SK-N-SH treated with all-trans-retinoic acid at 6 μM for 48 hours (cell line): ENCODE results near the gene FTCD.

Source experiments
- ATAC-seq: fragments of 200-7000 bp; cut with Tn5 transposase; 3 replicates; pipeline ENCODE4 v1.9.1; 2020; ENCODE audit warnings: mild to moderate bottlenecking, moderate library complexity
- ARNTL ChIP-seq: fragments of 450-650 bp; formaldehyde crosslinking; IDR thresholded peaks from 2 replicates; pipeline ENCODE4 v1.5.0; 2020; ENCODE audit warnings: low read depth, mild to moderate bottlenecking, moderate library complexity, borderline replicate concordance
- BACH2 ChIP-seq: fragments of 250-450 bp; sonication (Bioruptor Pico); IDR thresholded peaks from 2 replicates; pipeline ENCODE4 v1.9.0; 2021; ENCODE audit warnings: mild to moderate bottlenecking, borderline replicate concordance
- CSDC2 ChIP-seq: fragments of 250-450 bp; sonication (Bioruptor Pico); IDR thresholded peaks from 2 replicates; pipeline ENCODE4 v1.5.0; 2020; ENCODE audit warnings: mild to moderate bottlenecking, moderate library complexity
- GLIS3 ChIP-seq: fragments of 250-450 bp; sonication (Bioruptor Pico); IDR thresholded peaks from 2 replicates; pipeline ENCODE4 v1.5.0; 2020; ENCODE audit warnings: mild to moderate bottlenecking, moderate library complexity
- ISL1 ChIP-seq: fragments of 250-450 bp; sonication (Bioruptor Pico); IDR thresholded peaks from 2 replicates; pipeline ENCODE4 v2.1.2; 2022; ENCODE audit warnings: mild to moderate bottlenecking, moderate library complexity
- OSR1 ChIP-seq: fragments of 250-450 bp; sonication (Bioruptor Pico); IDR thresholded peaks from 2 replicates; pipeline ENCODE4 v1.8.0; 2022; ENCODE audit warnings: moderate library complexity, mild to moderate bottlenecking, inconsistent platforms
- PPARA ChIP-seq: fragments of 250-450 bp; sonication (Bioruptor Pico); IDR thresholded peaks from 2 replicates; pipeline ENCODE4 v1.5.0; 2020; ENCODE audit warnings: mild to moderate bottlenecking, borderline replicate concordance
- RARB ChIP-seq: fragments of 250-450 bp; sonication (Bioruptor Pico); IDR thresholded peaks from 2 replicates; pipeline ENCODE4 v1.8.0; 2021; ENCODE audit warnings: mild to moderate bottlenecking, moderate library complexity
- SNAI2 ChIP-seq: fragments of 250-450 bp; sonication (Bioruptor Pico); IDR thresholded peaks from 2 replicates; pipeline ENCODE4 v1.5.0; 2020; ENCODE audit warnings: mild to moderate bottlenecking, moderate library complexity
- TCF4 ChIP-seq: fragments of 250-450 bp; sonication (Bioruptor Pico); IDR thresholded peaks from 2 replicates; pipeline ENCODE4 v1.8.0; 2021; ENCODE audit warnings: mild to moderate bottlenecking, moderate library complexity, borderline replicate concordance
- TOX ChIP-seq: fragments of 250-450 bp; sonication (Bioruptor Pico); IDR thresholded peaks from 2 replicates; pipeline ENCODE4 v1.8.0; 2021; ENCODE audit warnings: mild to moderate bottlenecking, moderate library complexity, borderline replicate concordance
- ZFP3 ChIP-seq: fragments of 250-450 bp; sonication (Bioruptor Pico); IDR thresholded peaks from 2 replicates; pipeline ENCODE4 v1.5.0; 2020; ENCODE audit warnings: mild to moderate bottlenecking, moderate library complexity
- ZFP30 ChIP-seq: fragments of 450-650 bp; formaldehyde crosslinking; IDR thresholded peaks from 2 replicates; pipeline ENCODE4 v1.5.0; 2022; ENCODE audit warnings: mild to moderate bottlenecking, moderate library complexity
- ZNF565 ChIP-seq: fragments of 450-650 bp; formaldehyde crosslinking; conservative IDR thresholded peaks from 2 replicates; pipeline ENCODE4 v1.5.0; 2020; ENCODE audit warnings: low read depth, mild to moderate bottlenecking, moderate library complexity
- ZNF70 ChIP-seq: fragments of 450-650 bp; formaldehyde crosslinking; IDR thresholded peaks from 2 replicates; pipeline ENCODE4 v1.5.0; 2020; ENCODE audit warnings: mild to moderate bottlenecking, moderate library complexity
- ZNF8 ChIP-seq: fragments of 450-650 bp; formaldehyde crosslinking; IDR thresholded peaks from 2 replicates; pipeline ENCODE4 v1.5.0; 2020; ENCODE audit warnings: mild to moderate bottlenecking, moderate library complexity
- TF ChIP-seq, protein P1 (sequence below): fragments of 250-450 bp; sonication (Bioruptor Pico); IDR thresholded peaks from 2 replicates; pipeline ENCODE4 v1.5.0; 2020; ENCODE audit warnings: mild to moderate bottlenecking, moderate library complexity
- TF ChIP-seq, protein P2 (sequence below): fragments of 250-450 bp; sonication (Bioruptor Pico); IDR thresholded peaks from 2 replicates; pipeline ENCODE4 v1.8.0; 2020; ENCODE audit warnings: mild to moderate bottlenecking, moderate library complexity, borderline replicate concordance
- TF ChIP-seq, protein P3 (sequence below): fragments of 250-450 bp; sonication (Bioruptor Pico); IDR thresholded peaks from 2 replicates; pipeline ENCODE4 v1.5.1; 2020; ENCODE audit warnings: low read depth, mild to moderate bottlenecking, moderate library complexity
- TF ChIP-seq, protein P4 (sequence below): fragments of 250-450 bp; sonication (Bioruptor Pico); IDR thresholded peaks from 2 replicates; pipeline ENCODE4 v1.8.0; 2021; ENCODE audit warnings: low read depth, mild to moderate bottlenecking, moderate library complexity, borderline replicate concordance
- TF ChIP-seq, protein P5 (sequence below): fragments of 250-450 bp; sonication (Bioruptor Pico); IDR thresholded peaks from 2 replicates; pipeline ENCODE4 v1.5.1; 2021; ENCODE audit warnings: mild to moderate bottlenecking, moderate library complexity

Gene FTCD

DNA sequence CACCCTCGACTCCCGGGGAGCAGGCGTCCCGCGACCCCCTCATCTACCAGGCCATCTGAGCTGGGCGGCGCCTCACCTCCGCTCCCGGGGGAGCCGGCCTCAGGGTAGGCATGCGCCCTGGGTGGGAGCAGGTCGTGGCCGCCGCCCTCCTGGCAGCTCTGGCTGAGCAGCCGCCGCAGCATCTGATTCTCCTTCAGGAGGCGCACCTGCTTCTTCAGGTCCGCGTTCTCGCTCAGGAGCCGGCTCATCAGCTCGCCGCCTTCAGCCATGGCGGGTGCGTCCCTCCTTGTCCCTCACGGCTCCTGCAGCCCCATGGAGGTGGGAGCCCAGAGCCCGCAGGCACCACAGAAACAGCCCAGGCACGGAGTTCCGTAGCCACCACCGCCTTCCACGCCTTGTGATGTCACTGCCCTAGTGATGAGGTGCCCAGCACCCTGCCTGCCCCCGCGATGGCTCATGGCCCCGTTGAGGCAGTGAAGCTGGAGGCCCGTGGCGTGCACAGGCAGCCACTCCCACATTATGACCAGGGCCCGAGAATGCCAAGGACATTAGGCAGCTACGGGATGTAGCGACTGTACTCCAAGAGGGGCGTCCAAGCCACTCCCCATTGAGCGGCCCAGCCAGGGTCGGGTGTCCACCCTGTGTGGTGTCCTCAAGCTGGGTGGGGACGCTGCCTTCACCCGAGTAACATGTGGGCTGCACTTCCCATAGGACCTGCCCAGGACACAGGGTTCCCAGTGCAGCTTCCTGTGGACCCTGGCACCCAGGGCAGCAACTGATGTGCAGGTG, 27.4 kb upstream of the FTCD start:
- ATAC-seq, result no peak
- TF ChIP-seq ISL1 (CRISPR knock-in tag) (no peak), ARNTL (no peak), CSDC2 (CRISPR knock-in tag) (no peak), ZFP30 (CRISPR knock-in tag) (no peak)
- TF ChIP-seq, protein P1, sequence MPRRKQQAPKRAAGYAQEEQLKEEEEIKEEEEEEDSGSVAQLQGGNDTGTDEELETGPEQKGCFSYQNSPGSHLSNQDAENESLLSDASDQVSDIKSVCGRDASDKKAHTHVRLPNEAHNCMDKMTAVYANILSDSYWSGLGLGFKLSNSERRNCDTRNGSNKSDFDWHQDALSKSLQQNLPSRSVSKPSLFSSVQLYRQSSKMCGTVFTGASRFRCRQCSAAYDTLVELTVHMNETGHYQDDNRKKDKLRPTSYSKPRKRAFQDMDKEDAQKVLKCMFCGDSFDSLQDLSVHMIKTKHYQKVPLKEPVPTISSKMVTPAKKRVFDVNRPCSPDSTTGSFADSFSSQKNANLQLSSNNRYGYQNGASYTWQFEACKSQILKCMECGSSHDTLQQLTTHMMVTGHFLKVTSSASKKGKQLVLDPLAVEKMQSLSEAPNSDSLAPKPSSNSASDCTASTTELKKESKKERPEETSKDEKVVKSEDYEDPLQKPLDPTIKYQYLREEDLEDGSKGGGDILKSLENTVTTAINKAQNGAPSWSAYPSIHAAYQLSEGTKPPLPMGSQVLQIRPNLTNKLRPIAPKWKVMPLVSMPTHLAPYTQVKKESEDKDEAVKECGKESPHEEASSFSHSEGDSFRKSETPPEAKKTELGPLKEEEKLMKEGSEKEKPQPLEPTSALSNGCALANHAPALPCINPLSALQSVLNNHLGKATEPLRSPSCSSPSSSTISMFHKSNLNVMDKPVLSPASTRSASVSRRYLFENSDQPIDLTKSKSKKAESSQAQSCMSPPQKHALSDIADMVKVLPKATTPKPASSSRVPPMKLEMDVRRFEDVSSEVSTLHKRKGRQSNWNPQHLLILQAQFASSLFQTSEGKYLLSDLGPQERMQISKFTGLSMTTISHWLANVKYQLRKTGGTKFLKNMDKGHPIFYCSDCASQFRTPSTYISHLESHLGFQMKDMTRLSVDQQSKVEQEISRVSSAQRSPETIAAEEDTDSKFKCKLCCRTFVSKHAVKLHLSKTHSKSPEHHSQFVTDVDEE (CRISPR knock-in tag), result no peak

DNA sequence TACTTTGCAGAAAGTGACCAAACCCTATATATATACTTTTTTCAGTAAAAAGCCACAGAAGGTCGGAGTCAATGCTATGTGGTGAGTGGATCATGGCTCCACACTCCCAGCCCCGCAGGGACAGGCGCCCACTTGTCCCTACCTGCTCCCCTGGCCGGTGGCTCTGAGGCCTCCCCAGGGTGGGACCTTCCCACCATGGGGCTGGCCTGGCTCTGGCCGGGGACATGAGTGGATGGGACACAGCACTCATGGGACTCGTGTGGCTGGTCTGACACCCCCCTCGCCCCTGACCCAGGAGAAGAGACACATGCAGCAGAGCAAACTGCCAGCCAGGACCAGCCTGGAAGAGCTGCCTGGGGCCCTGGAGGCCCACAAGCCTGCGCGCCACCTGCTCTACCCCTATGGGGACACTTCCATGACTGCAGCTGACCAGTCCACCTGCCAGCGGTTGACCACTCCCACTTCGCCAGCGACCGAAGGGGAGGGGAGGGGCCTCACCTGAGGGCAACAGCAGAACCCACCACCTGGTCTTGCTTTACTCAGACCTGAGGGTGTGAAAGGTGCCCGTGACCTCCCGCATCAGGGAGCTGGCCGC, 26.7 kb upstream of the FTCD start:
- TF ChIP-seq, protein P2, sequence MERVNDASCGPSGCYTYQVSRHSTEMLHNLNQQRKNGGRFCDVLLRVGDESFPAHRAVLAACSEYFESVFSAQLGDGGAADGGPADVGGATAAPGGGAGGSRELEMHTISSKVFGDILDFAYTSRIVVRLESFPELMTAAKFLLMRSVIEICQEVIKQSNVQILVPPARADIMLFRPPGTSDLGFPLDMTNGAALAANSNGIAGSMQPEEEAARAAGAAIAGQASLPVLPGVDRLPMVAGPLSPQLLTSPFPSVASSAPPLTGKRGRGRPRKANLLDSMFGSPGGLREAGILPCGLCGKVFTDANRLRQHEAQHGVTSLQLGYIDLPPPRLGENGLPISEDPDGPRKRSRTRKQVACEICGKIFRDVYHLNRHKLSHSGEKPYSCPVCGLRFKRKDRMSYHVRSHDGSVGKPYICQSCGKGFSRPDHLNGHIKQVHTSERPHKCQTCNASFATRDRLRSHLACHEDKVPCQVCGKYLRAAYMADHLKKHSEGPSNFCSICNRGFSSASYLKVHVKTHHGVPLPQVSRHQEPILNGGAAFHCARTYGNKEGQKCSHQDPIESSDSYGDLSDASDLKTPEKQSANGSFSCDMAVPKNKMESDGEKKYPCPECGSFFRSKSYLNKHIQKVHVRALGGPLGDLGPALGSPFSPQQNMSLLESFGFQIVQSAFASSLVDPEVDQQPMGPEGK (CRISPR knock-in tag), result no peak
- TF ChIP-seq SNAI2 (no peak), PPARA (CRISPR knock-in tag) (no peak), ZNF70 (no peak), ZFP30 (CRISPR knock-in tag) (no peak), ISL1 (CRISPR knock-in tag) (no peak), ZFP3 (CRISPR knock-in tag) (no peak), TOX (CRISPR knock-in tag) (no peak), TCF4 (no peak), RARB (CRISPR knock-in tag) (no peak), ARNTL (no peak), GLIS3 (CRISPR knock-in tag) (no peak), ZNF565 (CRISPR knock-in tag) (no peak), BACH2 (no peak), OSR1 (no peak)
- TF ChIP-seq, protein P3, sequence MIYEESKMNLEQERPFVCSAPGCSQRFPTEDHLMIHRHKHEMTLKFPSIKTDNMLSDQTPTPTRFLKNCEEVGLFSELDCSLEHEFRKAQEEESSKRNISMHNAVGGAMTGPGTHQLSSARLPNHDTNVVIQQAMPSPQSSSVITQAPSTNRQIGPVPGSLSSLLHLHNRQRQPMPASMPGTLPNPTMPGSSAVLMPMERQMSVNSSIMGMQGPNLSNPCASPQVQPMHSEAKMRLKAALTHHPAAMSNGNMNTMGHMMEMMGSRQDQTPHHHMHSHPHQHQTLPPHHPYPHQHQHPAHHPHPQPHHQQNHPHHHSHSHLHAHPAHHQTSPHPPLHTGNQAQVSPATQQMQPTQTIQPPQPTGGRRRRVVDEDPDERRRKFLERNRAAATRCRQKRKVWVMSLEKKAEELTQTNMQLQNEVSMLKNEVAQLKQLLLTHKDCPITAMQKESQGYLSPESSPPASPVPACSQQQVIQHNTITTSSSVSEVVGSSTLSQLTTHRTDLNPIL (CRISPR knock-in tag), result no peak
- TF ChIP-seq, protein P4, sequence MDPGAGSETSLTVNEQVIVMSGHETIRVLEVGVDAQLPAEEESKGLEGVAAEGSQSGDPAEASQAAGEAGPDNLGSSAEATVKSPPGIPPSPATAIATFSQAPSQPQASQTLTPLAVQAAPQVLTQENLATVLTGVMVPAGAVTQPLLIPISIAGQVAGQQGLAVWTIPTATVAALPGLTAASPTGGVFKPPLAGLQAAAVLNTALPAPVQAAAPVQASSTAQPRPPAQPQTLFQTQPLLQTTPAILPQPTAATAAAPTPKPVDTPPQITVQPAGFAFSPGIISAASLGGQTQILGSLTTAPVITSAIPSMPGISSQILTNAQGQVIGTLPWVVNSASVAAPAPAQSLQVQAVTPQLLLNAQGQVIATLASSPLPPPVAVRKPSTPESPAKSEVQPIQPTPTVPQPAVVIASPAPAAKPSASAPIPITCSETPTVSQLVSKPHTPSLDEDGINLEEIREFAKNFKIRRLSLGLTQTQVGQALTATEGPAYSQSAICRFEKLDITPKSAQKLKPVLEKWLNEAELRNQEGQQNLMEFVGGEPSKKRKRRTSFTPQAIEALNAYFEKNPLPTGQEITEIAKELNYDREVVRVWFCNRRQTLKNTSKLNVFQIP (CRISPR knock-in tag), result no peak
- TF ChIP-seq, protein P5, sequence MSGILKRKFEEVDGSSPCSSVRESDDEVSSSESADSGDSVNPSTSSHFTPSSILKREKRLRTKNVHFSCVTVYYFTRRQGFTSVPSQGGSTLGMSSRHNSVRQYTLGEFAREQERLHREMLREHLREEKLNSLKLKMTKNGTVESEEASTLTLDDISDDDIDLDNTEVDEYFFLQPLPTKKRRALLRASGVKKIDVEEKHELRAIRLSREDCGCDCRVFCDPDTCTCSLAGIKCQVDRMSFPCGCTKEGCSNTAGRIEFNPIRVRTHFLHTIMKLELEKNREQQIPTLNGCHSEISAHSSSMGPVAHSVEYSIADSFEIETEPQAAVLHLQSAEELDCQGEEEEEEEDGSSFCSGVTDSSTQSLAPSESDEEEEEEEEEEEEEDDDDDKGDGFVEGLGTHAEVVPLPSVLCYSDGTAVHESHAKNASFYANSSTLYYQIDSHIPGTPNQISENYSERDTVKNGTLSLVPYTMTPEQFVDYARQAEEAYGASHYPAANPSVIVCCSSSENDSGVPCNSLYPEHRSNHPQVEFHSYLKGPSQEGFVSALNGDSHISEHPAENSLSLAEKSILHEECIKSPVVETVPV (CRISPR knock-in tag), result no peak
- no peak for ATAC-seq

DNA sequence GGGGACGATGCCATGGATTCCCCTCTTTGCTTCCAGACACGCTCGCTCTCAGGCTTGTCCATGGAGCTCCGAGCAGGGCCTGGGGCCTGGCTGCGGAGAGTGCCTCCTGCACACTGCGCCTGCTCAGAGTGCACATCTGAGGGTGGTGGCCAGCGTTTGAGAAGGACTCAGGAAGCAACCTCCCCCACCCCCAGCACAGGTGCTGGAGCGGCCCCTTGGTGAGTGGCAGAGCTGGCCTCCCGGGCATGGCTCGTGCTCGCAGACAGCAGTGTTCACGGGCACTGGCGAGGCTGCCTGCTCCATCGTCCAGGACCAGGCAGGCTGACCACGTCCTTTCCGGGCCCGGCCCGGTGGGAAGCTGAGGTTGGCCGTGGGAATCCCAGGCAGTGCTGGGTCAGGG, 26.1 kb upstream of the FTCD start:
- ATAC-seq, result no peak
- TF ChIP-seq CSDC2 (CRISPR knock-in tag), result no peak
- no peak for TF ChIP-seq ZNF8
- TF ChIP-seq, protein P5 (CRISPR knock-in tag), result no peak
- TF ChIP-seq TOX (CRISPR knock-in tag), result no peak
- TF ChIP-seq, protein P4 (CRISPR knock-in tag), result no peak
- no peak for TF ChIP-seq OSR1
- no peak for TF ChIP-seq GLIS3 (CRISPR knock-in tag)
- no peak for TF ChIP-seq SNAI2
- TF ChIP-seq, all 23 proteins: peak for 0
